ENCODE results near the gene CACNG6. TPM values are rescaled to one million over a fixed set of nuclear protein-coding genes. Genes with fewer than 3 reads are reported as not detected.

CACNG6 gene
- total and polyA plus RNA-seq, 3 experiments from 2014 or later, result not detected

- H3K27me3 Mint-ChIP-seq, result peaks cover 55 to 64% of the 10 kb centered on the region in 2 donors
- peak overlapping the region in 6 of 7 donors; percentile 73 to 87 (median 81) for H3K4me3 Mint-ChIP-seq
- peaks cover 0 to 15% (median 13%) of the 10 kb centered on the region in 5 donors for H3K9me3 Mint-ChIP-seq
- Histone ChIP-seq H3K4me1 (ENCODE audit: insufficient read depth, low read length) (peaks cover 8% of the 10 kb centered on the region), H3K27me3 (ENCODE audit: insufficient read depth, low read length, poor library complexity, severe bottlenecking) (peaks cover 24% of the 10 kb centered on the region), H3K27ac (ENCODE audit: low read depth, low read length) (no peak overlapping the region), H3K9me3 (ENCODE audit: low read length) (no peaks in the 10 kb centered on the region), H3K36me3 (ENCODE audit: insufficient read depth, low read length) (no peaks in the 10 kb centered on the region), H3K4me3 (ENCODE audit: low read length) (peak overlapping the region; percentile 13)
- peaks cover 21 to 32% (median 27%) of the 10 kb centered on the region in 3 donors for H3K4me1 Mint-ChIP-seq
- H3K27ac Mint-ChIP-seq, result no peak overlapping the region
- H3K36me3 Mint-ChIP-seq, result peaks cover 0 to 11% (median 0%) of the 10 kb centered on the region in 3 donors
- peak in 1 of 5 donors; percentile 29 for DNase-seq
- CTCF ChIA-PET, result no interaction called here
- POLR2A ChIA-PET, result no interaction called here
These were observed 13.3 kb upstream of the CACNG6 start for GRCh38 chr19:53977991-53978731.

GRCh38 chr19:53978975-53979801 lies 12.2 kb upstream of the CACNG6 start:
- ChIA-PET CTCF (no interaction called here), POLR2A (no interaction called here)
- H3K4me3 ChIP-seq (ENCODE audit: low read length), result no peak overlapping the region
- H3K4me1 ChIP-seq (ENCODE audit: insufficient read depth, low read length), result peaks cover 8% of the 10 kb centered on the region
- H3K4me3 Mint-ChIP-seq, result peak overlapping the region in 4 of 7 donors; percentile 23 to 53 (median 48)
- peaks cover 51 to 60% of the 10 kb centered on the region in 2 donors for H3K27me3 Mint-ChIP-seq
- H3K36me3 Mint-ChIP-seq, result peaks cover 0 to 11% (median 0%) of the 10 kb centered on the region in 3 donors
- peaks cover 21 to 32% (median 27%) of the 10 kb centered on the region in 3 donors for H3K4me1 Mint-ChIP-seq
- peaks cover 0 to 16% (median 13%) of the 10 kb centered on the region in 5 donors for H3K9me3 Mint-ChIP-seq
- H3K9me3 ChIP-seq (ENCODE audit: low read length), result no peaks in the 10 kb centered on the region
- no peak for DNase-seq
- H3K27ac Mint-ChIP-seq, result no peak overlapping the region
- no peaks in the 10 kb centered on the region for H3K36me3 ChIP-seq (ENCODE audit: insufficient read depth, low read length)
- H3K27ac ChIP-seq (ENCODE audit: low read depth, low read length), result no peak overlapping the region
- H3K27me3 ChIP-seq (ENCODE audit: insufficient read depth, low read length, poor library complexity, severe bottlenecking), result peaks cover 33% of the 10 kb centered on the region

GRCh38 chr19:53980539-53981375 lies 10.7 kb upstream of the CACNG6 start:
- Histone ChIP-seq H3K4me3 (ENCODE audit: low read length) (no peak overlapping the region), H3K27me3 (ENCODE audit: insufficient read depth, low read length, poor library complexity, severe bottlenecking) (peaks cover 33% of the 10 kb centered on the region), H3K4me1 (ENCODE audit: insufficient read depth, low read length) (peaks cover 8% of the 10 kb centered on the region), H3K36me3 (ENCODE audit: insufficient read depth, low read length) (no peaks in the 10 kb centered on the region), H3K9me3 (ENCODE audit: low read length) (no peaks in the 10 kb centered on the region), H3K27ac (ENCODE audit: low read depth, low read length) (no peak overlapping the region)
- Mint-ChIP-seq H3K9me3 (peaks cover 0 to 16% (median 13%) of the 10 kb centered on the region in 5 donors), H3K27me3 (peaks cover 49 to 54% of the 10 kb centered on the region in 2 donors), H3K36me3 (peaks cover 0 to 11% (median 0%) of the 10 kb centered on the region in 3 donors), H3K4me1 (peaks cover 21 to 32% (median 27%) of the 10 kb centered on the region in 3 donors), H3K27ac (peak overlapping the region in 1 of 8 donors; percentile 16), H3K4me3 (peak overlapping the region in 5 of 7 donors; percentile 10 to 73 (median 41))
- CTCF ChIA-PET, result no interaction called here
- DNase-seq, result no peak
- POLR2A ChIA-PET, result no interaction called here

GRCh38 chr19:53981376-53981951 lies 10.0 kb upstream of the CACNG6 start:
- peaks cover 21 to 32% (median 27%) of the 10 kb centered on the region in 3 donors for H3K4me1 Mint-ChIP-seq
- peaks cover 0 to 16% (median 13%) of the 10 kb centered on the region in 5 donors for H3K9me3 Mint-ChIP-seq
- no peaks in the 10 kb centered on the region for H3K9me3 ChIP-seq (ENCODE audit: low read length)
- H3K36me3 Mint-ChIP-seq, result peaks cover 0 to 11% (median 0%) of the 10 kb centered on the region in 3 donors
- CTCF ChIA-PET, result no interaction called here
- H3K27ac ChIP-seq (ENCODE audit: low read depth, low read length), result no peak overlapping the region
- H3K27ac Mint-ChIP-seq, result no peak overlapping the region
- no peak for DNase-seq
- no peak overlapping the region for H3K4me3 ChIP-seq (ENCODE audit: low read length)
- peak overlapping the region in 4 of 7 donors; percentile 36 to 73 (median 46) for H3K4me3 Mint-ChIP-seq
- POLR2A ChIA-PET, result no interaction called here
- H3K27me3 ChIP-seq (ENCODE audit: insufficient read depth, low read length, poor library complexity, severe bottlenecking), result peaks cover 33% of the 10 kb centered on the region
- H3K4me1 ChIP-seq (ENCODE audit: insufficient read depth, low read length), result peaks cover 8% of the 10 kb centered on the region
- H3K27me3 Mint-ChIP-seq, result peaks cover 43 to 47% of the 10 kb centered on the region in 2 donors
- H3K36me3 ChIP-seq (ENCODE audit: insufficient read depth, low read length), result no peaks in the 10 kb centered on the region

- Mint-ChIP-seq H3K9me3 (peaks cover 0 to 16% (median 13%) of the 10 kb centered on the region in 5 donors), H3K36me3 (peaks cover 0 to 11% (median 0%) of the 10 kb centered on the region in 3 donors), H3K4me1 (peaks cover 21 to 32% (median 27%) of the 10 kb centered on the region in 3 donors), H3K4me3 (no peak overlapping the region), H3K27me3 (peaks cover 37 to 41% of the 10 kb centered on the region in 2 donors), H3K27ac (no peak overlapping the region)
- POLR2A ChIA-PET, result no interaction called here
- Histone ChIP-seq H3K27ac (ENCODE audit: low read depth, low read length) (no peak overlapping the region), H3K9me3 (ENCODE audit: low read length) (no peaks in the 10 kb centered on the region), H3K27me3 (ENCODE audit: insufficient read depth, low read length, poor library complexity, severe bottlenecking) (peaks cover 33% of the 10 kb centered on the region), H3K4me1 (ENCODE audit: insufficient read depth, low read length) (peaks cover 8% of the 10 kb centered on the region), H3K4me3 (ENCODE audit: low read length) (no peak overlapping the region), H3K36me3 (ENCODE audit: insufficient read depth, low read length) (no peaks in the 10 kb centered on the region)
- DNase-seq, result no peak
- CTCF ChIA-PET, result no interaction called here
These were observed 9.4 kb upstream of the CACNG6 start for GRCh38 chr19:53982001-53982451.

- Mint-ChIP-seq H3K4me3 (no peak overlapping the region), H3K27ac (no peak overlapping the region), H3K9me3 (peaks cover 0 to 14% (median 12%) of the 10 kb centered on the region in 5 donors), H3K27me3 (peaks cover 33 to 35% of the 10 kb centered on the region in 2 donors), H3K4me1 (peaks cover 18 to 28% (median 24%) of the 10 kb centered on the region in 3 donors), H3K36me3 (peaks cover 0 to 9% (median 0%) of the 10 kb centered on the region in 3 donors)
- ChIA-PET POLR2A (no interaction called here), CTCF (no interaction called here)
- no peak for DNase-seq
- peaks cover 8% of the 10 kb centered on the region for H3K4me1 ChIP-seq (ENCODE audit: insufficient read depth, low read length)
- H3K4me3 ChIP-seq (ENCODE audit: low read length), result no peak overlapping the region
- H3K9me3 ChIP-seq (ENCODE audit: low read length), result no peaks in the 10 kb centered on the region
- H3K27ac ChIP-seq (ENCODE audit: low read depth, low read length), result no peak overlapping the region
- no peaks in the 10 kb centered on the region for H3K36me3 ChIP-seq (ENCODE audit: insufficient read depth, low read length)
- peaks cover 32% of the 10 kb centered on the region for H3K27me3 ChIP-seq (ENCODE audit: insufficient read depth, low read length, poor library complexity, severe bottlenecking)
These were observed 8.8 kb upstream of the CACNG6 start for GRCh38 chr19:53982611-53983010.

GRCh38 chr19:53983457-53984289 lies 7.8 kb upstream of the CACNG6 start:
- Mint-ChIP-seq H3K27ac (no peak overlapping the region), H3K36me3 (peaks cover 0 to 7% (median 0%) of the 10 kb centered on the region in 3 donors), H3K27me3 (peaks cover 29 to 30% of the 10 kb centered on the region in 2 donors), H3K4me3 (no peak overlapping the region), H3K9me3 (peaks cover 0 to 14% (median 12%) of the 10 kb centered on the region in 5 donors), H3K4me1 (peaks cover 13 to 24% (median 18%) of the 10 kb centered on the region in 3 donors)
- ChIA-PET CTCF (no interaction called here), POLR2A (no interaction called here)
- H3K27me3 ChIP-seq (ENCODE audit: insufficient read depth, low read length, poor library complexity, severe bottlenecking), result peaks cover 24% of the 10 kb centered on the region
- no peaks in the 10 kb centered on the region for H3K4me1 ChIP-seq (ENCODE audit: insufficient read depth, low read length)
- no peak overlapping the region for H3K4me3 ChIP-seq (ENCODE audit: low read length)
- H3K9me3 ChIP-seq (ENCODE audit: low read length), result no peaks in the 10 kb centered on the region
- DNase-seq, result no peak
- H3K27ac ChIP-seq (ENCODE audit: low read depth, low read length), result no peak overlapping the region
- H3K36me3 ChIP-seq (ENCODE audit: insufficient read depth, low read length), result no peaks in the 10 kb centered on the region
